Endothelial cell of umbilical vein (primary cell): ENCODE measurements around the gene TMTC1. TPM values are rescaled to one million over a fixed set of nuclear protein-coding genes. Genes with fewer than 3 reads are reported as not detected.

ENCODE experiments used
- BruUV-seq: library from RNA; stranded (reverse); fragments of 400-500 nt; replicated peaks from 2 replicates; lab custom pipeline; 2021; lab: Mats Ljungman, UMichigan
- CTCF ChIA-PET: fragments of 300-600, 350-600 bp; sonication (Branson Sonifier 250); formaldehyde crosslinking; loops from one replicate; lab custom pipeline; 2021; ENCODE audit warnings: antibody characterized with exemption, inconsistent platforms; lab: Charles Lee
- POLR2A ChIA-PET: fragments of 300-600, 350-600 bp; sonication (Branson Sonifier 250); formaldehyde crosslinking; loops from one replicate; lab custom pipeline; 2021; ENCODE audit warnings: antibody characterized with exemption, inconsistent platforms; lab: Charles Lee
- DNase-seq: peaks from one replicate; pipeline ENCODE4 v3.0.0-alpha.2; 2011; ENCODE audit warnings: low read depth, low spot score
- FAIRE-seq: peaks from 2 replicates; lab custom pipeline; 2011; peaks lifted over from hg19 to GRCh38; lab: Jason Lieb, UNC
- H2AFZ ChIP-seq: 2 replicates; pipeline ENCODE4 v1.6.0; 2012; ENCODE audit warnings: low read depth, low read length, control low read depth, inconsistent platforms
- H3K27ac ChIP-seq: 2 replicates; pipeline ENCODE4 v1.5.1; 2011; ENCODE audit warnings: low read depth, mild to moderate bottlenecking, control low read depth, low read length, moderate library complexity; ENCODE audit not compliant: insufficient read depth
- H3K27me3 ChIP-seq, 2 experiments: 2 replicates each; pipeline versions ENCODE4 v1.6.0 to v1.6.1; 2011; ENCODE audit warnings: low read length in 2 of 2, mixed read lengths in 1 of 2; ENCODE audit not compliant: control insufficient read depth in 2 of 2, insufficient read depth in 2 of 2
- H3K36me3 ChIP-seq, 2 experiments: 2 replicates in 1 of 2; 3 replicates in 1 of 2; pipeline ENCODE4 v1.5.1; 2011; ENCODE audit warnings: low read length in 2 of 2, mild to moderate bottlenecking in 1 of 2, moderate library complexity in 1 of 2; ENCODE audit not compliant: control insufficient read depth in 2 of 2, insufficient read depth in 2 of 2; ENCODE audit errors: extremely low read depth in 1 of 2
- H3K4me1 ChIP-seq: 3 replicates; pipeline ENCODE4 v1.5.1; 2011; ENCODE audit warnings: mild to moderate bottlenecking, low read length; ENCODE audit not compliant: control insufficient read depth, insufficient read depth; ENCODE audit errors: extremely low read depth
- H3K4me2 ChIP-seq: 2 replicates; pipeline ENCODE4 v1.6.1; 2011; ENCODE audit warnings: low read length, control low read depth, mixed read lengths; ENCODE audit not compliant: insufficient read depth
- H3K4me3 ChIP-seq, 3 experiments: fragments of 200-600 bp in 1 of 3; sonication (generic), shearing (Covaris generic) in 1 of 3; replicated peaks in 1 of 3; 2 replicates each; pipeline ENCODE4 v1.5.1; 2011 to 2016; ENCODE audit warnings: control low read depth in 3 of 3, low read length in 3 of 3, mild to moderate bottlenecking in 2 of 3, inconsistent platforms in 1 of 3, low read depth in 1 of 3, moderate library complexity in 1 of 3; ENCODE audit not compliant: insufficient read depth in 1 of 3
- H3K79me2 ChIP-seq: 2 replicates; pipeline ENCODE4 v1.6.0; 2012; ENCODE audit warnings: low read length, inconsistent platforms; ENCODE audit not compliant: control insufficient read depth, insufficient read depth
- H3K9ac ChIP-seq: replicated peaks from 2 replicates; pipeline ENCODE3; 2011; ENCODE audit warnings: low read length, control low read depth; ENCODE audit not compliant: insufficient read depth; ENCODE audit errors: extremely low read depth
- H3K9me1 ChIP-seq: replicated peaks from 3 replicates; pipeline ENCODE4 v1.6.0; 2011; ENCODE audit warnings: mild to moderate bottlenecking, low read length; ENCODE audit not compliant: control insufficient read depth, insufficient read depth; ENCODE audit errors: extremely low read depth
- H3K9me3 ChIP-seq: replicated peaks from 2 replicates; pipeline ENCODE4 v1.5.1; 2012; ENCODE audit warnings: low read length, inconsistent platforms; ENCODE audit not compliant: control insufficient read depth, insufficient read depth
- H4K20me1 ChIP-seq: replicated peaks from 2 replicates; pipeline ENCODE3; 2011; ENCODE audit warnings: mild to moderate bottlenecking, low read length; ENCODE audit not compliant: control insufficient read depth, insufficient read depth; ENCODE audit errors: extremely low read depth
- CTCF ChIP-seq, 2 donors: IDR thresholded peaks; 1 replicate in 1 of 2; 2 replicates in 1 of 2; pipeline ENCODE4 v1.5.1; 2011; ENCODE audit warnings: low read length in 2 of 2, mild to moderate bottlenecking in 2 of 2, moderate library complexity in 2 of 2, control low read depth in 1 of 2, inconsistent platforms in 1 of 2, low read depth in 1 of 2; ENCODE audit not compliant: insufficient read depth in 1 of 2; ENCODE audit errors: extremely low read depth in 1 of 2
- EZH2 ChIP-seq: IDR thresholded peaks from 2 replicates; pipeline ENCODE4 v1.6.1; 2012; ENCODE audit warnings: borderline replicate concordance, low read depth, mild to moderate bottlenecking, moderate library complexity, low read length, inconsistent platforms; ENCODE audit not compliant: severe bottlenecking
- FOS ChIP-seq: IDR thresholded peaks from 2 replicates; pipeline ENCODE4 v1.6.1; 2011; ENCODE audit warnings: mild to moderate bottlenecking, low read length, moderate library complexity, borderline replicate concordance; ENCODE audit not compliant: insufficient read depth
- GATA2 ChIP-seq: IDR thresholded peaks from 2 replicates; pipeline ENCODE4 v1.7.0; 2011; ENCODE audit warnings: low read depth, mild to moderate bottlenecking, moderate library complexity, mixed read lengths, low read length; ENCODE audit not compliant: insufficient read length, insufficient read depth
- JUN ChIP-seq: IDR thresholded peaks from 2 replicates; pipeline ENCODE4 v1.6.1; 2011; ENCODE audit warnings: borderline replicate concordance, low read depth; ENCODE audit not compliant: insufficient read length, insufficient read depth
- MAX ChIP-seq: IDR thresholded peaks from 2 replicates; pipeline ENCODE4 v1.6.1; 2011; ENCODE audit not compliant: insufficient read depth, insufficient read length
- MYC ChIP-seq: IDR thresholded peaks from one replicate; pipeline ENCODE4 v1.6.1; 2011; ENCODE audit warnings: mild to moderate bottlenecking, low read depth, low read length
- POLR2A ChIP-seq: IDR thresholded peaks from 2 replicates; pipeline ENCODE4 v1.6.1; 2012; ENCODE audit warnings: low read depth, mild to moderate bottlenecking, control low read depth, low read length
- POLR2AphosphoS5 ChIP-seq: IDR thresholded peaks from 2 replicates; pipeline ENCODE4 v1.6.1; 2012; ENCODE audit warnings: low read depth, mild to moderate bottlenecking, control low read depth, low read length, moderate library complexity; ENCODE audit not compliant: insufficient read depth
- dilution Hi-C: fragments of 300-500 bp; cut with MboI; formaldehyde crosslinking; loops from one replicate; pipeline ENCODE4 v1.15.0; 2019; ENCODE audit warnings: low sequenced_read_pairs; ENCODE audit not compliant: extremely low pct_ligation_motif_present
- intact Hi-C: fragments of 100-400 bp; cut with micrococcal nuclease; formaldehyde crosslinking; loops from one replicate; pipeline ENCODE4 v1.10.0; 2022
- polyA plus RNA-seq, 4 experiments: library from polyadenylated mRNA; depleted of rRNA in 3 of 4; stranded (reverse) in 3 of 4; unstranded in 1 of 4; fragments of >200 nt; gene quantifications; 2 replicates each; pipeline versions ENCODE4 v1.2.1 to v1.2.3, GENCODE V29; 2011 to 2012; ENCODE audit warnings: missing spikeins in 1 of 4
- total RNA-seq: library from RNA; stranded (reverse); gene quantifications from 2 replicates; pipeline ENCODE4 v1.2.3, GENCODE V29; 2021

TMTC1 gene
- total and polyA plus RNA-seq, 2 donors (not counting 3 experiments of a cell fraction or from before 2014, with no cell fraction given), result 5.4 to 5.9 TPM

- Histone ChIP-seq H3K4me3 (no peak overlapping the region), H3K27ac (no peak overlapping the region), H3K4me2 (no peak overlapping the region), H3K9me3 (no peaks in the 10 kb centered on the region), H3K27me3 (no peaks in the 10 kb centered on the region), H3K36me3 (no peaks in the 10 kb centered on the region), H3K9me1 (no peaks in the 10 kb centered on the region), H4K20me1 (no peaks in the 10 kb centered on the region), H2AFZ (no peak overlapping the region), H3K4me1 (no peaks in the 10 kb centered on the region), H3K9ac (no peak overlapping the region), H3K79me2 (no peaks in the 10 kb centered on the region)
- FAIRE-seq, result no peak
- POLR2A ChIA-PET, result no interaction called here
- dilution Hi-C loops (no loop called here), intact Hi-C loops (no loop called here)
- CTCF ChIA-PET, result no interaction called here
- no peak for TF ChIP-seq MAX
- TF ChIP-seq JUN, result no peak
- TF ChIP-seq MYC, result no peak
- no peak for TF ChIP-seq GATA2
- TF ChIP-seq CTCF (IDR thresholded peaks at IDR 0.05; ENCODE audit: extremely low read depth in 1 of 2, insufficient read depth in 1 of 2, low read depth in 1 of 2, low read length in 2 of 2), result no peak
- no peak for TF ChIP-seq POLR2A
- no peak for TF ChIP-seq POLR2AphosphoS5
- TF ChIP-seq EZH2, result no peak
- TF ChIP-seq FOS, result no peak
- no peak for DNase-seq
- BruUV-seq, result no TSS peak
These were observed 323.7 kb downstream of the TMTC1 start for GRCh38 chr12:29460082-29460481.
